HTERT RPE-1 (cell line): ENCODE measurements around the gene DDB1.

Experiments
- in situ Hi-C: fragments of 300-500 bp; cut with MboI; formaldehyde crosslinking; loops from 4 replicates; pipeline ENCODE4 v1.14.3; 2020; ENCODE audit warnings: low sequenced_read_pairs

Gene DDB1

DNA sequence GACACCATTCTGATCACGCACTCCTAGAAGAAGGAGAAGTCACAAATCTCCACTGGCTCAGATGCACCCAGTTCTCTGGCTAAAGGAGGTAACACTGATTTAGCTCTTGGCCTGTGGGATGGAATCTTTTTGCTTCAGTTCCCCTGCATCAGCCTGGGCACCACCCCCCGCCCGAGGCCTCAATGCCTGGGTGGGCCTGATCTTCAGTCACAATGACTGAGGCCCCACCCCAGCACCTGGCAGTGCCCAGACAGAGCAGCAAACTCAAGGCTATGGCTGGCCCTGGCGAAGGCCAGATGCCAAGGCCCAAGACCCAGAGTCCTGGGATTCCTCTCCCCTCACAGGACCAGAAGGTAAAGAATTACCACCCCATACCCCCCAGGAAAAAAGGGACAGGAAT is 23.8 kb upstream of the DDB1 start:
- in situ Hi-C loops = no loop called here

DNA sequence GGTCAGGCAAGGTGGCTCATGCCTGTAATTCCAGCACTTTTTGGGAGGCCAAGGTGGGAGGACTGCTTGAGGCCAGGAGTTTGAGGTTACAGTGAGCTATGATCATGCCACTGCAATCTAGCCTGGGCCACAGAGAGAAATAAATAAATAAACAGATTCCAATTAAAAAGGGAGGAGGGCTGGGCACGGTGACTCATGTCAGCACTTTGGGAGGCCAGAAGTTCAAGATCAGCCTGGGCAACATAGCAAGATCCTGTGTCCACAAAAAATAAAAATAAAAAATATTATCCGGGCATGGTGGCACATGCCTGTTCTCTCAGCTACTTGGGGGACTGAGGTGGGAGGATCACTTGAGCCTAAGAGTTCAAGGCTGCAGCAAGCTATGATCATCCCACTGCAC is 21.3 kb upstream of the DDB1 start:
- in situ Hi-C loops = no loop called here

DNA sequence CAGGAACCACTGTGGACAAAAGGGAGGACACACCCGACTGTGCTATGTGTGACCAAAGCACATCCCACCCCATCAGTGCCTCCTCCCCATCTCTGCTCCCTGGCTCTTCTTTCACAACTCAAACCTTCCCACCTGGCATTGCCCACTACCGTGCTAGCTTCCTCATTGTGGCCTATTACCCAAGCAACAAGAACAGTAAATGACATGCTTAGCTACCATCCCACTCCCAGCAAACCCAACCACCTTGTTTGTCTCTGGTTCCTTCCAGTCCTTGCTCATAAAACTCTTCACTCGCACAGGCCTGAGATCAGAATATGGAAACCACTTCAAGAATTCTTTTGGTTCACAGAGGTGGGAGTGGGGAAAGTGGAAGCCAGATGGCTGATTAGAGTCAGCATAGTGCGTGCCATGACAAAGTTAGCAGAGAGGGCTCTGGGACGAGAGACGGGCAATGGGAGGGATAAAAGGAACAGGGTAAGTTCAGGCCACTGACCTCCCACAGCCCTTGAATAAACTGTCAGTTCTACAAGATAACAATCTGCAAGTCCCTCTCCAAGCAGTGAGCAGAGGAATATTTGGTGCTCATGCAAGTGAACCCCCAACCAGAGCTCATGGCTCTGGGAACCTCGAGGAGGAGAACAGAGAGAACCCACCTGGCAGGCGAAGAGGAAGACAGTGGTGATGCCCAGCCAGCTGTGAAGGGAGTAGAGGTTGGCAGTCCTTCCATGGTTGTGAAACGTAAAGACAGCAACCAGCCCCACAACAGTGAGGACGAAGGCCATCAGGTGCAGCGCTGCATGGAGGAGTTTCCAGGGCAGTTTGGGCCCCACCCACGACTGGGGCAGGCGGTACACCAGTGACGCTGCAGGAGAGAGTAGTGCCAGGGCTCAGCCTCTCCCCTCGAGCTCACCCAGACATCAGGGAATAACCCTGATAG is 20.5 kb upstream of the DDB1 start:
- in situ Hi-C loops = no loop called here

DNA sequence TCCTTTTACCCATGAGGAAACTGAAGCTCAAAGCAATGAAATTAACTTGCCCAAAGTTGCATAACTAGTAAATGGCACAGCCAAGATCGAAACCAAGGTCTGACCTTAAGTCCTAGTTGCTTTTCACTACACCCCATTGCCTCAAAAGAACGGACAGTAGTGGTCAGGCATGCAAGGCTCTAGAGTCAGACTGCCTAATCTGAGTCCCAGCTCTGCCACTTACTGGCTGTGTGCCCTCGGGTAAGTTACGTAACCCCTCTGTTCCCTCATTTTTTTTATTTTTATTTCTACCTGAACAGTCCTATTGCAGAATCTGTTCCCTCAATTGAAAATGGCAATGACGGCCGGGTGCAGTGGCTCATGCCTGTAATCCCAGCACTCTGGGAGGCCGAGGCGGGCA is 19.1 kb upstream of the DDB1 start:
- in situ Hi-C loops = no loop called here

DNA sequence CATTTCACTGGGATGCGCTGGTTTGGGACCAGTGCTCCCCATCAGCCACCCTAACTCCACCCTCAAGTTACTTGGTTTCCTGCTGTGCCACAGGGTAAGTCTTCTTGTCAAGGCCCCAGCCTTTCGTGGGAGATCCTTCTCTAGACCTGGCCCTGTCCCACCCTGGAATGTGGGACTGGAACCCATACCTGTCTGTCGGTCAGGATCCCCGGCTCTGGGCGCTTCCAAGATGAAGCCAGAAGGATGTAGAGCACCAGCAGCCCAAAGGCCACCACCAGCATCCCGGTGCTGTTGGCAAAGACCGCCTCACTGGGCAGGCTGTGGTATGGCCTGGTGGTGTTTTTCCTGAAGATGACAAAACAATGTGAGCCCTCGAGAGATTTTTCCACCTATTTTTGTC is 17.9 kb upstream of the DDB1 start:
- in situ Hi-C loops = no loop called here

DNA sequence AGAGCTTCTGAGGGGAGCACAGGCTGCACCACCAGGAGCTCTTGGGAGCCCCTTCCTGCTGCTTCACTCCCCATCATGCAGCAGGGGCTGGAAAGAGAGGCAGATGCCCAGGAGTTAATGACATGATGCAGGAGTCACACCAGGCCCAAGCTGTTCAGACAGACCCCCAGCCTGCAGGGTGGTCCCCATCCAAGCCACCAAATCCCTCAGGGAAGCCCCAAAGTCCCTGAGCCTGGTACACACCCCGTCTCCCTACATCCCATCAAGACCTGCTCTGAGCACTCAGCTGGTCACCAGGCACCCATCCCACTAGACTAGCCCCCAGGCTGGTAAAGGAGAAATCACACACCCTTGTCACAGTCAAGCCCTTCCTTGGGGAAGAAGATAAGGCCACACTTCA is 17.4 kb upstream of the DDB1 start:
- in situ Hi-C loops = no loop called here

DNA sequence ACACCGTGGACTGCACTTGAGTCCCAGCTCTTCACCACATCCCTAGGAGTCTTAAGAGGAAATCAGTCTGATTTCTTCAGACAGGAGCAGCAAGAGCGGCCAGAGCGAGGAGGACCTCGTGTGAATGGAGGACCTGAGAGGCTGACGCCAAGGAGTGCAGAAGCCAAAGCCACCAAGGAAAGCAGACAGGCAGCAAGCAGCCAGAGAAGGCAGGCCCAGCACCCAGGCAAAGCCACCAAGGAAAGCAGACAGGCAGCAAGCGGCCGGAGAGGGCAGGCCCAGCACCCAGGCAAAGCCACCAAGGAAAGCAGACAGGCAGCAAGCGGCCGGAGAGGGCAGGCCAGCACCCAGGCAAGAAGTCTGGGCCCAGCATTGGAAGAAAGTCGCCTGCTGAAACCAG is 17.0 kb upstream of the DDB1 start:
- in situ Hi-C loops = no loop called here

DNA sequence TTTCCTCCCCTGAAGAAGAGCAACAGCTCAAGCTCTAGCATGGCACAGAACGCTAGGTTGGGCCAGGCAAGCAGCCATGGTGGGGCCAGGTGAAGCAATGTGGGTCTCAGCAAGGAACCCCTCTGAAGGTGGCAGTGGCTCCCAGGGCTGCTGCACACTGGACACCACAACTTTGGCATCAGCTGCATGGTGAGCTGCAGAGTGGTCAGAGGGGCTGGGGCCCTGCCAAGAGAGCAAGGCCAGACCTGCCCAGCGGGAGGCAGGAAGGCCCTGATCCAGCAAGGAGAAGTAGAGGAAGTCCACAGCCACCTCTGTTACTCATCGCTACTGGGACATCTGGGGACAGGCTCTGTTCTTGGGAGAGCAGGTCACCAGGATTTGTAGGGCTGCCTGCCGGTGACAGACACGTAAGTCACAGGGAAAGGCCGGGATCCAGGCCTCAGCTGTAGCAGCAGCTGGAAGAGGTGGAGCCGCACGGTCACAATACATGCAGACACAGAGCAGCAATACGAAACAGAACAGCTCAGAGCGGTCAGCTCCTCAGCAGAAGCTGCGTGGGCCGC is 16.4 kb upstream of the DDB1 start:
- in situ Hi-C loops = no loop called here

DNA sequence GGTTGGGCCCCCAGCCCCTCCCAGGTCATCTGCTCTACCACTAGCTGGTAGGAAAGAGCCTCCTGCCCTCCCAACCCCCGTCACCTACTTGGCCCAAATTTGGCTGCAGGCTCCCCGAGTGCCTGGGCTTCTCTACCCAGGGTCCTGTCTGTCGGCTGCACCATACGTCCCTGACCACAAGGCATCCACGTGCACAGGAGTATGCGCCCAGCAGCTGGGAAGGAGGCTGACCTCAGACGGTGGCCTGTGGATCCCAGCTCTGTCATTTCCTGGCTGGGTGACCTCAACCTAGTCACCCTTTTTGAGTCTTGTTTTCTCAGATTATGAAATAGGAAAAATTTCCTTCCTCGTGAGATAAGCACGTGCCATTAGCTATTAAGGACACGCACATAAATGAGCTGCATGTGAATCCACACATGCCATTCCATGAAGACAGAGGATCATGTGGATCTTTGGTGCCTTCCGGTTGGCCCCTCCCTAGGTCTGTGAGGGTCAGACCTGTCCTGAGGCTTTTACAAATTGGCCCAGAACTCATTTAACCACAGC is 15.1 kb upstream of the DDB1 start:
- in situ Hi-C loops = no loop called here

DNA sequence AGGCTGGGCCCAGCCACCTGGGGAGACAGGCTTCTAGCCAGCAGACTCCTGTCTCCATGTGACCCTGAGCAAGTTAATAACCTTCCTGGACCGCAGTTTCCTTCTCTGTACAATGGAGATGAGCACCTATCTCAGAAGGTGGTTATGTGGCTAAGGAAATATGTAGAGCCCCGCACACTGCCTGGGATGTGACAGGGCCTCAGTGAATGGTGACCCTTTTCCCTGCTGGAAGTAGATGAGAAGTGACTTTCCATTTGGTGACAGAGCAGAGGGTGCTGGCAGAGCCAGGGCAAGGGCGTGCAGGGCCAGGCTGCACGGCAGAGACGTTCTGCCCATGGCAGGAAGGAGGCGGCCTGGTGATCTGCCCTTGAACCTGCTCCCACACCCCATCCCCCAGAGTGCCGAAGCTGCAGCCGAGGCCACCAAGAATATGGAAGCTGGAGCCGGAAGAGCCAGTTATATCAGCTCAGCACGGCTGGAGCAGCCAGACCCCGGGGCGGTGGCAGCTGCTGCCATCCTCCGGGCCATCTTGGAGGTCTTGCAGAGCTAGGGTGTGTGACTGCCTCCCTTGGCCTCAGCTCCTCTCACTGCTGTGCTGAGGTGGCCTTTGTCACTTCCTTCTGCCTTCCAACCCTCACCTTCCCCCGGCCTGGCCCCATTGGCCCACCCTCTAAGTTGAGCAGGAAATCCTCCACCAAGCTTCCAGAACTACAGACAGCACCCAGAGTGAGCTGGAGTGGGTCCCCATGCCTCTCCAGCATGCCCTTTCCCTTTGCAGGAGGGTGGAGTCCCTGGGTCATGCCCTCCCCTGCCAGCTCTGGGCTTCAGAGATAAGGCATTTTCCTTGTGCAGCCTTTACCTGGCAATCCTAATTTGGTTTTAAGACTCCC is 13.3 kb upstream of the DDB1 start:
- in situ Hi-C loops = no loop called here

DNA sequence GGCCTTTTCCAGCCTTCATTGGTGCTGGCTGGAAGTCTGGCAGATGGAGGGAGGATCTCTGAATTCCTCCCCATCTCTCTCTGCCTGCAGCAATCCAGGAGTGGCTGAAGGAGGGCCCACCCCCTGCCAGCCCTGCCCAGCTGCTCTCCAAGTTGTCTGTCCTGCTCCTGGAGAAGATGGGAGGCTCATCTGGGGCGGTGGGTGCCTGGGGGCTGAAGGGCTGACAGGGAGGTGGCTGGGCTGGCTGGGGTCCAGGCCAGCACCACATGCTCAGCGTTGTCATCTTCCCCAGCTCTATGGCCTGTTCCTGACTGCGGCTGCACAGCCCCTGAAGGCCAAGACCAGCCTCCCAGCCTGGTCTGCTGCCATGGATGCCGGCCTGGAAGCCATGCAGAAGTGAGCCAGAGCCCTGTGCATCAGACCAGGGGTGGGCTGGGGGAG is 12.3 kb upstream of the DDB1 start:
- in situ Hi-C loops = no loop called here

DNA sequence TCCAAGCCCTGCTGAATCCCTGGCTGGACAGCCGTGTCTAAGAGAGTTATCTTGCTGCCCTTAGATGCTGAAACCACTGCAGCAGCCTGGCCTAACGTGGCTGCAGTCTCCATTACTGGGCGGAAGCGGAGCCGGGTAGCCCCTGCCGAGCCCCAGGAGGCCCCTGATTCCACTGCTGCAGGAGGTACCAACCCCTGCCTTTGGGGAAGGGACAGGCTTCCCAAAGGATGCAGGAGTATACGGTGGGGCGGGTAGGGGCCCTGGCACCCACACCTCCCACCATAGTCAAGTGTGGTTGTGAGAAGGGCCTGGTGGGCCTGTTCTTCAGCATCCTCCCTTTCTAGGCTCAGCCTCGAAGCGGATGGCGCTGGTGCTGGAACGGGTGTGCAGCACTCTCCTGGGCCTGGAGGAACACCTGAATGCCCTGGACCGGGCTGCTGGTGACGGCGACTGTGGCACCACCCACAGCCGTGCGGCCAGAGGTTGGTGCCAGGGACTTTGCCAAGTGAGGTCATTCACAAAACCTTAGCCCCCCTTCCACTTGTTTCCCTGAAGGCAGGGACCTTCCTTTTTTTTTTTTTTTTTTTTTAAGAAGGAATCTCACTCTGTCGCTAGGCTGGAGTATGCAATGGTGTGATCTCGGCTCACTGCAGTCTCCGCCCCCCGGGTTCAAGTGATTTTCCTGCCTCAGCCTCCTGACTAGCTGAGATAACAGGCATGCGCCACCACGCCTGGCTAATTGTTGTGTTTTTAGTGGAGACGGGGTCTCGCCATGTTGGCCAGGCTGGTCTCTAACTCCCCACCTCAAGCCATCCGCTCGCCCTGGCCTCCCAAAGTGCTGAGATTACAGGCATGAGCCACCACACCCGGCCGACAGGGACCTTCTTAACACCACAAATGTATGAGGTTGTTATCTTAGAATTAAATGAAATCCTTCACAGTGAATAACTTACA is 11.2 kb upstream of the DDB1 start:
- in situ Hi-C loops = no loop called here

DNA sequence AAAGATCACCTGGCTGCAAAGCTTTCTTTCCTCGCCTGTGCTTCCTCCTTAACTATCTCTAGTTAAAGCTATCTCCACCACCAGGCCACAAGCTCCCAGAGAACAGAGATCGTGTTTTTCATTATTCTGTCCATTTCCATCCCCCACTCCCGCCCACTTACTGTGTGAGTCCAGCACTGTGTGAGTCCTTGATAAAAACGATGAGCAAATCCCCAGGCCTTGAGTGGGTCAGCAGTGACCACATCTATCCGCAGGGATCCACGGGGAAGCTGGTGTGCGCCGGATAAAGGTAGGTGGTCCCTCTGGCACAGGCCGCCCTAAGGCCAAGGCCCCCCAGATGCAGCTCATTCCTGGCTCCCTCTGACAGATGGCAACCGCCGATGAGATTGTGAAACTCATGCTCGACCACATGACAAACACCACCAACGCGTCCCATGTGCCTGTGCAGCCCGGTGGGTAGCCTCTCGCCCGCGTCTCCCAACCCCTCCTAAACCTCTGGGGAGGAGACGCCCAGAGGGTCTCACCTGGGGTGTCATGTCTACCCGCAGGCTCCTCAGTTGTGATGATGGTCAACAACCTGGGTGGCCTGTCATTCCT is 9.4 kb upstream of the DDB1 start:
- in situ Hi-C loops = no loop called here

DNA sequence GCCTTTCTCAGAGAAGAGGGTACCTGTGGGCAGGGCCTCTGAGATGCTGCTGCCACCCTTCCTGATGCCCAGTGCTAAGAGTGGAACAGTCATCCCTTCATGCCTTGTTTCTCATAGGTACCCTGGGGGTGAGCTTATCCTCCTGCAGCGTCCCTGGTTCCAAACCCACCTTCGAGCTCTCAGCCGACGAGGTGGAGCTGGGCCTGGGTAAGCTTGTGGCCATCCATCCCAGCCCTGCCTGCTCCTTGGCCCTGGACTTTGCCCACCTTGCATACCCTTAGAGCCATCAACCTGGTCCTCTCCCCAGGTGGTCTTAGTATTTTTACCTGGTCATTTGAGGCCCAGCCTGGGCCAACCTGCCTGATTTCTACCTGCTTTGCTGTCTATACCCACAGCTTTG is 8.8 kb upstream of the DDB1 start:
- in situ Hi-C loops = no loop called here

DNA sequence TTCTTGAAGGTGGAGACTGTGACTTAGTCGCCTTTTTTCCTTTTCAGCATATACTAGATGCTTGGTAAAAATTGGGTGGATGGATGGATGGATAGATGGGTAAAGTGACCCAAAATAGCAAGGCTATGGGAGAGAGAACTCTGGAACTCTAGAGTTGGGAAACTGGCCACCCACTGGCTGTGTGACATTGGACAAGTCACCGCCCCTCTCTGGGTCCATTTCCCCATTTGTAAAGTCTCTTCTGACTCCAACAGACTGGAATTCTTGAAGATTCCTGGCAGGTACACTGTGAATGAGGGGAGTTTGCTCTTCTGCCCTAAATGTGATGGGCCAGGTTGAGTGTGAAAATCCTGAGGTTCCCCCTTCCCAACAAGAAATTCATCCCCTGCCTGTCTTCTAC is 8.1 kb upstream of the DDB1 start:
- in situ Hi-C loops = no loop called here

DNA sequence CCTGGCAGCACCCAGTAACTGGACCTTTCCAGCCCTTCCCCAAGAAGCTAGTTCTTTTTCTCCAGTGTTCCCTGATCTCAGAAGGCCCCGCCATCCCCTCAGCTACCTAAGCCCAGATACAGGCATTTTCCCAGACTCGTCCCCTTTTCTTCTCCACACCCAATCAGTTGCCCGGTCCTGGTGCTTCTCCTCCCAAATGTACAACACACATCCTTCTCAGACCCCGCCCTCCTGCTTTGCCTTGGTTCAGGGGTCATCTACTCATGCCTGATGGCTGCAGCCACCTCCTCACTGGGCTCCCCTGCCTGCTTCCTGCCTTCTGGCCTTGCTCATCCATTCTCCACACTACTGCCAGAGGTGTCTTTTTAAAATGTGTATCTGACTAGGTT is 6.6 kb upstream of the DDB1 start:
- in situ Hi-C loops = no loop called here

DNA sequence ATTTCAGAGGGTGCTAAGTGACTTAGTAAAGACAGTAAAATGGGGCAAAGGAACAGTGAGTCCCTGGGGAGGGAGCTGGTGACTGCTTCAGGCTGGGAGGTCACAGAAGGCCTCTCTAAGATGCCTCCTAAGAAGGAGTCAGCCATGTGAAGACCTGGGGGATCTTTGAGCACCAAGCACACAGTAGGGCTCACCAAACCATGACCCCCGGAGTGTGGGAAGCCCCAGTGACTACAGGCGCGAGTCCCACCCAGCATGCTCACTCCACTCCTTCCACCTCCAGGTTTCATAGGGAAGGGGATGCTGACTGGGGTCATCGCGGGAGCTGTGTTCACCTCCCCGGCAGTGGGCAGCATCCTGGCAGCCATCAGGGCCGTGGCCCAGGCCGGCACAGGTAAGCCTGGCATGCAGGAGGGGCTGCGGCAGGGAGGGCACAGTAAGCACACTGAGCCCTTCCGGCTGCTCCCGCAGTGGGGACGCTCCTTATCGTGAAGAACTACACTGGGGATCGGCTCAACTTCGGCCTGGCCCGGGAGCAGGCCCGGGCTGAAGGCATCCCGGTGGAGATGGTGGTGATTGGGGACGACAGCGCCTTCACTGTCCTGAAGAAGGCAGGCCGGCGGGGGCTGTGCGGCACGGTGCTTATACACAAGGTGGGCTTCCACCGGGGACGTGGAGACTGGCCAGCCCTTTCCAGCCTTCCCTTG is 6.0 kb upstream of the DDB1 start:
- in situ Hi-C loops = no loop called here

DNA sequence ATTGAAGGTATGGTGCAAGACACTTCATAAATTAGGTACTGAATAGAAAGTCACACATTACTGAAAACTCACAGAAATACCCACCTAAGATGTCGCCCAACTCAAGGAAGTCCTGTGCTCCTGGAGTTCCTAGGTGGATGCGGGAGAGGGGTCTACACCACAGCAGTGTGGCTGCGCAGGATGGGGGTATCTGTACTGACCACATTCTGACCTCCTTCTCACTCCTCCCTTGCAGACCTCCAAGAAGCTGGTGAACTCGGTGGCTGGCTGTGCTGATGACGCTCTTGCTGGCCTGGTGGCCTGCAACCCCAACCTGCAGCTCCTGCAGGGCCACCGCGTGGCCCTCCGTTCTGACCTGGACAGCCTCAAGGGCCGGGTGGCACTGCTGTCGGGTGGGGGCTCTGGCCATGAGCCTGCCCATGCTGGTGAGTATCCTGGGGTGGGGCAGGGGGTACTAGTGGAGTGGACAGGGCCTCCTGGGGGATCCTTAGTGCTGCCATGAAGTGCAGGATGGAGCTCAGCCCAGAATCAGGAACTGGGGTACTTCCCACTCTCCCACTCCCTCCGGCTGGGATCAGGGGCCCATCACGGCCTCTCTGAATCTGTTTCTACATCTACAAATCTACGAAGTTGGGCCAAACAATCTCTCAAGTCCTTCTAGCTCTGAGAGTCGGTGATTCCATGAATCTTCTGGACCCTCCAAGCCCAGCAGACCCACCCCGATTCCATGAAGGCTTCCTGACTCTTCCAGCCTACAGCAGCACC is 5.0 kb upstream of the DDB1 start:
- in situ Hi-C loops = no loop called here
